GM03348 (cell line): Measurements from ENCODE around the gene UNC13C.

Experiments used
- DNase-seq: peaks from one replicate; pipeline ENCODE4 v3.0.0; 2012; ENCODE audit warnings: low spot score

Gene UNC13C

DNA sequence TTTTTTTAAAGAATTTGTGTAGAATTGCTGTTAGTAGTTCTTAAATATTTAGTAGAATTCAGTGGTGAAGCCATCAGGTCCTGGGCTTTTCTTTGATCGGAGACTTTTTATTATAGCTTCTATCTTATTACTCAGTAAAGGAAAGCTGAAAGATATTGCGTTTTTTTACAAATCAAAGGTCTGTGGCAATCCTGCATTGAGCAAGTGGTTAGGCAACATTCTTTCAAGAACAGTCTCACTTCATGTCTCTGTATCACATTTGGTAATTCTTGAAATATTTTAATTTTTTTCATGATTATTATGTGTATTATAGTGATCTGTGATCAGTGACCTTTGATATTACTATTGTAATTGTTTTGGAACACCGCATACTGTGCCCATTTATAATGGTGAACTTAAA is 140.8 kb downstream of the UNC13C start:
- no peak for DNase-seq

DNA sequence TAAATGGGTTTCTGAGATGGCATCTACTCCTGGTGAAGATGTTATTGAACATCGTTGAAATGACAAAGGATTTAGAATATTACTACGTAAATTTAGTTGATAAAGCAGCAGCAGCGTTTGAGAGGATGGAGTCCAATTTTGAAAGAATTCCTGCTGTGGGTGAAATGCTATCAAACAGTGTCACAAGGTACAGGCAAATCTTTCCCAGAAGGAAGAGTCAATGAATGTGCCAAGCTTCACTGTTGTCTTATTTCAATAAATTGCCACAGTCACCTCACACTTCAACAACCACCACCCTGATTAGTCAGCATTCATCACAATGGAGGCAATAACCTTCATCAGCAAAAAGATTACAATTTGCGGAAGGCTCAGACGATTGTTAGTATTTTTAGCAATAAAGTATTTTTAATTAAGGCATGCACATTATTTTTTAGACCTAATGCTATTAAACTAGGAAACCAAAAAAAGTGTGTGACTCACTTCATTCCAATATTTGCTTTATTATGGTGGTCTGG is 142.8 kb downstream of the UNC13C start:
- DNase-seq, result no peak

DNA sequence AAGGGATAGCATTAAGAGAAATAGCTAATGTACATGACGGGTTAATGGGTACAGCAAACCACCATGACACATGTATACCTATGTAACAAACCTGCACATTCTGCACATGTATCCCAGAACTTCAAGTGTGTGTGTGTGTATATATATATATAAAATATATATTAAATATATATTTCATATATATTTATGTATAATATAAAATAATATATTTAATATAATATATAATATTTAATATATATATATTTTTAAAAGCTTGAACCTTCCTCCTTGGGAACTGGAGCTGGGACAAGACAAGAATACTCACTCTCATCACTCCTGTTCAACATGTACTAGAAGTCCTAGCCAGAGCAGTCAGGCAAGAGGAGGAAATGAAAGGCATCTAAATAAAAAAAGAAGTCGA is 149.3 kb downstream of the UNC13C start:
- no peak for DNase-seq

DNA sequence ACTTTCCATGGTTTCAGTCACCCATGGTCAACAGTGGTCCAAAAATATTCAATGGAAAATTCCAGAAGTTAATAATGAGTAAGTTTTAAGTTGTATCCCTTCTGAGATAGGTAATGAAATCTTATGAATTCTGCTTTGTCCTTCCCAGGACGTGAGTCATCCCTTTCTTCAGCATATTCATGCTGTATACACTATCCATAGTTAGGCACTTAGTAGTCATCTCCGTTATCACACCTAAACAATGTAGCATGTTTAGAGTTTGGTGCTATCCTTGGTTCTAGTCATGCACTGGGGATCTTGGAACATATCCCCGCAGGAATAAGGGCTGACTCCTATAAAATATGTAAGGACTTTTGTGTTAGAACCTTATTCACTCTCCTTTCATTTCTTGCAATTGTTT is 153.2 kb downstream of the UNC13C start:
- no peak for DNase-seq

DNA sequence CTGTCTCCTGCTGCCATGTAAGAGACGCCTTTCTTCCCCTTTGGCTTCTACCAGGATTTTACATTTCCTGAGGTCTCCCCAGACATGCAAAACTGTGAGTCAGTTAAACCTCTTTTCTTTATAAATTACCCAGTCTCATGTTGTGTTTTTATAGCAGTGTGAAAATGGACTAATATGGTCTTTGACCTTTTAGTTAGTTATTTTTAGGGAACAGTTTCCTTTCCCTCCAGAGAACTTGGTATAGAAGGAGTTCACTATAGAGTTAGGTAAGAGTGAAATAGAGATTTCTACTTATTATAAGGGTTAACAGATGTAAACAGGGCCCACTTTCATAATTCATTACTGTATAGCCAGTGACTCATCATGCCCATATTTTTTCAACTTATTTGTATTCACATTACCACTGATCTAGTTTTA is 170.9 kb downstream of the UNC13C start:
- no peak for DNase-seq

DNA sequence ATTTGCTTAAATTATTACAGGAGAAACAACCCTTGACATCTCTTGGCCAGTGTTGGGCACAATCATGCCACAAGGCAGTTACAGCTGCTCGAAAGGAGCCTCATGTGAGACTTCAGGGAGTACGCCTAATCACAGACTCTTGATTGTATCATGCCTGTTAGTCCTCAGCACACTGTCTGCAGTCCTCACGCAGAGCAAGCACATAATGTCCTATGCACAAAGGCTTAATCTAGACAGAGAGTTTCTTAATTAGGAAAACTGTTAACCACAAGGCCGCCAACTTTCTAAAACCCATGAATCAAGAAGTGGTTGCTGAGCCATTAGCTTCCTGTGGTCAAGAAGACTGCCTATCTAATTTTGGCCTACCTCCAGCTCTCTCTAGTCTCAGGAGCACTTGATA is 172.0 kb downstream of the UNC13C start:
- no peak for DNase-seq

DNA sequence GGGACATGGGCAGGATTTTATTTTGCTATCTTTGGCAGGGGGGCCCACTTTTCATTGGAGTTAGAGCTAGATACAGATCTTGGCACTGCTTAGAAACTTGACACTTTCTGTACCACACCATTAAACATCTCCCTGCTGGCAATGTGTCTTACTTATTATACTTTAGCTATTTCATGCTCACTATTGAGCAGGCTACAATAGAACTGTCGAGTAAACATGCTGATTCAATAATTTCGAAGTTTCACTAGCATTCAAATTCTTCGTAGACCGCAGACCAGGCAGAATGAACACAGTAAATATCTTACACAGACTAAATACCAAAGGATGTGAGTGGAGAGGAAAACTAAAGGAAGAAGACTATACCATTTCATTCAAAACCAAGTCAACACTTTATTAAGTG is 180.8 kb downstream of the UNC13C start:
- no peak for DNase-seq

DNA sequence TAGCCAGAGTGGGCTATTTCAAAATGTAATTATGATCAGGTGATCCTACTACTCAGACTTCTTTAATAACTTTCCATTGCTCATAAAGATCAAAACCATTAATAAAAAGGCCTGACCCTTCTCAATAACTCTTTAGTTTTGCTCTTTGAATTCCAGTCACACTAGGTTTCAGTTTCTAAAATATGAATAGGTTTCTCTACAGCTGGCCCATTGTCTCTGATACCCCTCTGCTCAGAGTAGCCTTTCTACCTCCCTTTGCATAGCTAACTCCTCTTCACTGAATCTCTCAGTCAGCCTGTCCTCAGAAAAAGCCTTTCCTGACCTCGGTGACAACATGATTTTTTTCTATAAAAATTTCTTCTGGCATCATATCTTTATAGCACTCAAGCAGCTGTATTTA is 209.1 kb downstream of the UNC13C start:
- no peak for DNase-seq

DNA sequence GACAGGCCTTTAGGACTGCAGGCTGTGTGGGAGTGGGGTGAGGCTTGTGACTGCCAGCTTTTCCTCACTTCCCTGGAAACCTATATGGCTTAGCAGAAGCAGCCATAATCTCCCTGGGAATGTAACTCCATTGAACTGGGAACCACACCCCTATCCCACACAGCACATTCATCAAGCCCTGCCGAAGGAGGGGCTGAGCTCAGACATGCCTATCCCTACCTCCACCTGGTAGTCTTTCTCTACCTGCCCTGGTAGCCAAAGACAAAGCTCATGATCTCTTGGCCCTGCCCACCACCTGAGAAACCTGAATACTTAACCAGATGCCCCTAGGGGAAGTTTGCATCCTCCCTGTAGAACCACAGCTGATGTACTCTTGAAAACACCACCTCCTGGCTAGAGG is 219.8 kb downstream of the UNC13C start:
- DNase-seq, result no peak

DNA sequence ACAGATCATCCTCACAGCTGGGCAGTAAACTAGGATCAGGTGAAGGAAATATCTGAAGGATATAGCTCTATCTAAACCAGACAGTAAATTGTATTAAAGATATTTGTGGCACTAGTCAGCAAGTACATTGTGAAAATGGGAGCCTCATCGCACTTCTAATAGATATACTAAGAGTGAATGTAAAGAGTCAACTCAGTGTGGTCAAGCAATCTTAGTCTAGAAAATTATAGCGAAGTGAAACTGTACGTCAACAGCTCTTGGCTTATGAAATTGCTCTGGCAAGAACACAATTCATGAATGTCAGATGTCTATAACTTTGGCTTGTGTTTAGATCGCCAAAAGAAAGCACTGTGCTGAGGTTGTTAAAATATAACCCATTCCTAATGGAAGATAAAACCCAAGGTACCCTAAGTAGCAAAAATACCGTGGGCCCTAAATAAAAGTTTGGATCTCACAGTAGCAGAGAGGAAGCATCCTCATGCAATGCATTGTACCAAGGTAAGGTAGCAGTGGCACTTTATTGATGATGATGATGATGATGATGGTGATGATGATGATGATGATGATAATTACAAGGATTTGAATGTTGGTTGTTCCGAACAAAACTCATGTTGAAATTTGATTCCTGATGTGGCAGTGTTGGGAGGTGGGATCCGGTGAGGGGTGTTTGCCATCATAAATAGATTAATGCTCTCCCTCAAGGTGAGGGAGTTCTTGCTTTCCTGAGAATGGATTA is 228.5 kb downstream of the UNC13C start:
- DNase-seq, result no peak

DNA sequence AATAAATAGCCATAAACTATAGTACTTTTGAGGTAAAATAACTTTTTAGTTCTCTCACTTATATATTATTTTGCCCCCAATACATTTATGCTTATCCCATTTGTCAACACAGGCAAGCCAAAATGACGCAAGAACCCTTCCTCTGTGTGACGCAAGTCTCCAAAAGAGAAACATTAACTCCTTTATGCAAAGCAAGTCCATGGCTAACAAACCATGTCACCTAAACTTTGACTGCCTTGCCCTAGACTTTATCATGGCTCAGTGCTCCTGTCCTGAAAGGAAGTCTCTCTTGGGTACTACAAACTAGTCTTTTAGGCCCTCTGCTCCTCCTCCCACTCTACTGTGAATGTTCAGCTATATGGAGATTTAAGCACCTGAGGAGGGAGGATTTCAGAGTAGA is 230.5 kb downstream of the UNC13C start:
- no peak for DNase-seq

DNA sequence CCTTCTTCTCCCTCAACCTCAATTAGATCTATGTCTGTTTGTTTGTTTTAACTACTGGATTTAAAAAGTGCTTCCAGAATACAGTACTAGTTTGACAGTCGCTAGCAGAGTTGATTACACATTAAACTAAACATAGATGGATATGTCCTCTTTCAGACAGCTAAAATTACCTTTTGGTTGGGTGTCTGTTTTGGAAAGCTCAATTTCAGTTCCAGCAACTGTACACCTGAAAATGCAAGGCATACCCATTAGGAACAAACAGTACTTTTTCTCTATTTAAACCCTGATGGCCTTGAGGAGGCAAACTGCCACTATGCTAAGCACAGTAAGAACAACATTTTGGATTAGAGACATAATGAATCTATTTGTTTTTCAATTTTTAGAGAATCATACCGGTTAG is 234.4 kb downstream of the UNC13C start:
- DNase-seq, result no peak

DNA sequence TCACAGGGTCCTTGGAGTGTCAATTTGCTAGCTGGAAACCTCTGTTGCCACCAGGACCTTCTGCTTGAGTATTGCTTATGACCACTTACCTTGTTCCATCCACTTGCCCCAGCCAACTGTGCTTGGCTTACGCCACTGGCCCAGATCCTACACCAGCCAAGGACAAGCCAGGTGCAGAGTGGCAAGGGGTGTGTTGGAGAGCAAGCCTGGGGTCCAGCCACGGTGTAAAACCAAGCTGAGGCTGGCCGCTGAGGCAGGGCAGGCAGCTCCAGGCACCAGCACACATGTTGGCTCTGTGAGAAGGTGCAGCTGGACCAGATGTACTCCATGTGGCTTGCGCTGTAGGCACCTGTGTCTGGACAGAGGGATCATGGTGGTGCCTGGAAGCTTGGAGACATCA is 248.2 kb downstream of the UNC13C start:
- DNase-seq, result no peak

DNA sequence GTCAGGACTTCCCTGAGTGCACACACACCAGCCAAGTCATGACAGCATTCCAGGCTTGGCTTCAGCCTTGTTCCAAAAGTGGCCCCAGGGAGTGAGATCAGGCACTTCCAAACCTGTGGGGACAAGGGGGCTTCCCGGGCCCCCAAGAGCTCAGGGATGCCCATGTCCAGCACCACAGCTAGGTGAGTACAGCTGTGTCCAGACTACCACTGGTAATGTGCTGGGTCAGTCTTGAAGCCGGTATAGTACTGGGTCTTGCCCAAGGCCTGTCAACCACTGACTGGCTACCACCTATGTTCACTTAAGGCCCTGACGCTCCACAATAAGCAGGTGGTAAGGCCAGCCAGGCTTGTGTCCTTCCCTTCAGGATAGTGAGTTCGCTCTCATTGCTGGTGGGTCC is 249.3 kb downstream of the UNC13C start:
- no peak for DNase-seq

DNA sequence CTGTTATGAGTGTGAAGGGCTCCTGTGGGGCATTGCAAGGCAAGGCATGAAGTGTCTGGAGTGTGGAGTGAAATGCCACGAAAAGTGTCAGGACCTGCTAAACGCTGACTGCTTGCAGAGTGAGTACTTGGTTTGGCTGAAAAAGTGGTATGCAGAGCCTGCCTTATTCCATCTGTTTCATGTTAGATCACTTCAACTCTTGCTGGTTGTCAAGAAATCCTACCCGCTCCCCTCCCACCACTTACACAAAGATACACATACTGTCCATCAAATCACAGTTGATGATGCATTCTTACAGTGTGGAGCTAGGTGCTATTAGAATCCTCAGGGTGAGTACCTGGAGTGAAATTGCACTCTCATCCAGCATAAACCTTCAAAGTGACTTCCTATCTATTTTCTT is 272.1 kb downstream of the UNC13C start:
- DNase-seq, result no peak

DNA sequence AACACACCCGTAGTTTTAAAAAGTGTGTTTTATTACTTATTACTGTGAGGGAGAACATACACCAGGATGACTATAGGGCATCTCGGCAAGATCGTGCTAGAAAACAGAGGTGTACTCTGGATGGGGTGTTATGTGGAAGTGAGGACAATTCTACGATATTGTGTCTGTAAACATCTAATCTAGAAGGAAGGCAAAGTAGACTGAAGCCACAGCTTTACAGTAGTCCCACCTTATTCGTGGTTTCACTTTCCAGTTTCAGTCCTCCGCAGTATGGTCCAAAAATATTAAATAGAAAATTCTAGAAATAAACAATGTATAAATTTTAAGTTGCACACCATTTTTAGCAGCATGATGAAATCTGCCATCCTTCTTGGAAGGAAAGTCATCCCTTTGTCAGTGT is 277.9 kb downstream of the UNC13C start:
- DNase-seq, result no peak

DNA sequence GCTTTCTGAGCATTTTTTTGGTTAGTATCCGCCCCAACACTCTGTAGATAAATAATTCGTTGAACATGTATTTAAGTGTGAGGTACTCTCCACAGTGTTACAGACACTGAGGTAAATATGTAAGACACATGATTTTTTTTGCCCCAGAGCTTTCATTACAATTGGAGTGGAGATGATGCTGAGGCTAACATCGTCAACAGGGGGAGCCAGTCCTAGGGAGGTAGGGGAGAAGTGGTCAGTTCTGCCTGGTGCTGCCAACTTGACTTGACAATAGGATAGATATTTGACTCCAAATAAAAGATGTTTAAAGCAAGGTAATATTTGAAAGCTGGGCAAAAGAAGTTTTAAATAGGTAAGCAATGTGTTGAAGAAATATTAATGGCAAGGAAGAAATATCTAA is 295.7 kb downstream of the UNC13C start:
- DNase-seq, result no peak

DNA sequence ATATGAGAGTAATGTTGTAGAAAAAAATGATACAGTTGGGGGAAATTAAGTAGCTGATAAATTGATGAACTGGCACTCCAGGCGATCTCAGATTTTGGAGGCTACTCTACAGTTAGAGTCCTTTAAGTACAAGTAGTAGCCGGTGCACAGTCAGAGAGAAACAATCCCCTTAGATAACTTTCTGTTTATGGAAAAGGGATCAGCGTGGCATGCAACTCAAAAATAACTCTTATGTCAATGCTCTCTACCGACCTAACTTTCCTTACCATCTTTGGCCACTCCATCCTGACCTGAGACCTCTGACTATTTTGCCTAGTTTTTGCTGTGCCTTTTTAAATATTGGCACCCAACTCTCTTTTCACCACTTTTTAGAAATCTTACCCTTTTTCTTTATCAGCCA is 299.6 kb downstream of the UNC13C start:
- no peak for DNase-seq

DNA sequence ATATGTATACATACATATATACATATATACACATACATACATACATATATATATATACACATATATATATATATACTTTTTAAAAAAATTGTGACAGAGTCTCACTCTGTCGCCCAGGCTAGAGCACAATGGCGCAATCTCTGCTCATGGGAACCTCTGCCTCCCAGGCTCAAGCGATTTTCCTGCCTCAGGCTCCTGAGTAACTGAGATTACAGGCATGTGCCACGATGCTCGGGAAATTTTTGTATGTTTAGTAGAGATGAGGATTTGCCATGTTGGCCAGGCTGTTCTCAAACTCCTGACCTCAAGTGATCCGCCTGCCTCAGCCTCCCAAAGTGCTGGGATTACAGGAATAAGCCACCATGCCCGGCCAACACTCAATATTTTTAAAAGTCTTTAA is 302.5 kb downstream of the UNC13C start:
- no peak for DNase-seq

DNA sequence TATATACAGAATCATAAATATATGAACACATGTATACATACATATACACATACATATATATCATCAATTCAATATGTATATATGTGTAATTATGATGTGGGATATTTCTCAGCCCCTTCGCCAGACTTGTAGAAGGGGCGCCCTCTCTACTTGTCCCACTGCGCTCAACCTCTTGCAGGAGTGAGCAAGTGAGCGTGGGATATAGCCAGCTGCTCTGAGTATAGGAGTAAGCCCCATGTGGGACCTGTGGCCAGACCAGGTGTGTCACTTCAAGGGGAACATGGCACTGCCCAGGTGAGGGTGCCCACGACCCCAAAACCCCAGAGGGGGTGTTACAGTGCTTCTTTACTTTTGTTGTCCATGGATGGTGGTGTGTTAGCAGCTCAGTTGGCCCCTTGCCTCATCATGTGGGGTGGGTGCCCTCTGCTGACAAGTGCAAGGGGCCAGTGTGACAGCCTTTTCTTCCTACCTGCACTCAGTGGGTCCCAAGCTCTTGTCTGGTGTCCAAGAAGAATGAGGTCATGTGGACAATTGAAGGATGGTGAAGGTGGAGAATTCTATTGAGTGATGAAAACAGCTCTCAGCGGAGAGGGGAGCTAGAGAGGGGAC is 304.1 kb downstream of the UNC13C start:
- DNase-seq, result no peak

DNA sequence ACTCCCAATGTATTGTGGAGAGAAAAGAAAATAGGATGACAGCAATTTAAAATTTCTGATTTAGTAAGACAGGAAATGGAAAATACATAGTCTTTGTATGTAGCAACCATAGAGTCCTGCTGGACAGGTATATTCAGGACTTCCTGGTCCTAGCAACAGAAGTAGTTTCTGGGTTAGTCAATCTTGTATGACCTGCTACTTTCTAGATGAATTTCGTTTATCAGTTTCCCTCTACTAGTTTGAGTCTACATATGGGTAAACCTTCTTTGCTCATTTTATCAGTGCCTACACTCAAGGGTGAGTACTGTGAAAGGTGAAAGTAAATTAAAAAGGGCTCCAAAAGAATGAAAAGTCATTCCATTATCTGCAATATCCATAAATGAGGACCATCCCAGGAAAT is 309.8 kb downstream of the UNC13C start:
- no peak for DNase-seq

DNA sequence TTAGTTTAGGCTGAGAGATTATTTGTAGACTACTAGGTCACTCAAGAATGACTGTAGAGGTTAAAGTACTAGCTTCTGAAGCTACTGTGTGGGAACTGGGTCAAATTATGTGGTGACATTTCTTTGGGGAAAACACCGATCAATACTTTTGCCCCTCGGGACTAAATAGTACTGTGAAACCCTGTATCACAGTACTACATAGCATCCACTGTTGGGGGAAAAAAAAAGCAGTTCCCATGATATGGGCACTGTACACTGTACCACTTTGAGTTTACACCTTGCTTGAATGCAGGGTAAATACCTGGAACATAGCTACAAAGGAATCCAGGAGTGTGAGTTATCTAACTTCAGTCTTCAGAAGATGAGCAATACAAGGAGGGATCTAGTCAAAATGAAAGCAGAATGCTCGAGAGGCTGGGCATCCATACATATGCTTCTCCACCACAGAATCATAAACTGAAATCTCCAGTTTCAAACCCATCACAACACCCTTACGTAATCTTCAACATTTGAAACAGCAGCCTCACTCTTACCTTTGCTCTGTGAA is 311.4 kb downstream of the UNC13C start:
- DNase-seq, result no peak

DNA sequence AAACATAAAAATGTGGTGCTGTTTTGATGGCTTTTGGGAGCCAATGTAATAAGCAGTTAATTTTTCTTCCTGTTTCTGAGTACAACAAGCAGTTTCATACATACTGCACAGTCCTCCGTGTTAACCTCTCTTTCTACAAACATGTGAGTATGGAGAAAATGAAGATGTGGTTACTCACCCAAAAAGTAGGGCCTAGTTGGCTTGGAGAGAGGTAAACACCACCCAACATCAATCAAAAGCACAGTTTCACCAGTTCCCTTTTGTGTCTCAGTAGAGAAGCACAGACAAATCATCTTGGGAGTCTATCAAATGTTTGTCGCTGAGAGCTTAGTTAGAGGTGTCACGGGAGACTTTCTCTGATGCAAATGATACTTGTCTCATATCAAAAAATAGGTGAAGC is 320.2 kb downstream of the UNC13C start:
- no peak for DNase-seq

DNA sequence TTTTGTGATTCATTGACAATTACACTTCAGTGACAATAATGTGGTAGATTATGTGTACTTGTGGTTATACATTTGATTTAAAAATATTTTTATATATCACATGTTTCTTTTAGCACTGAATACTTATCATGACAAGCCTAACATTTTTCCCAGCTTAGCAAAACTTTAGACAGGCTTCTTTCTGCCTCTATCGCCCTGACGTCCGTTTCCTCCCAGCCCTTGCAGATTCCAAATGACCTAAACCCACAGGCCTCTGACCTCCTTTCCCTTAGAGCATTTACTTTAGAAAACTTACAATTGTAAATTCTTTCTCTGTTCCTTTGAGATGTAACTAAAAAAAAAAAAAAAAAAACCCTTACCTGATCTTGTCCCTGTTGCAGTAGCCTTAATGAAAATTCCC is 326.1 kb downstream of the UNC13C start:
- DNase-seq, result no peak
